Thymus (tissue), 11 donors: ENCODE data around the gene SDF4. TPM values are rescaled to one million over a fixed set of nuclear protein-coding genes. Genes with fewer than 3 reads are reported as not detected.

Experiments used
- DNase-seq, 9 donors: peaks; one replicate each; pipeline ENCODE4 v3.0.0-alpha.2; 2013; ENCODE audit warnings: low spot score in 9 of 9, low read depth in 6 of 9, missing footprints in 1 of 9
- H3K27ac ChIP-seq, 2 donors: one replicate each; pipeline ENCODE4 v1.5.1; 2013; ENCODE audit warnings: control low read depth in 1 of 2, low read depth in 1 of 2, low read length in 1 of 2, mild to moderate bottlenecking in 1 of 2, moderate library complexity in 1 of 2
- H3K27me3 ChIP-seq, 2 donors: one replicate each; pipeline ENCODE4 v1.5.1; 2013; ENCODE audit warnings: low read length in 1 of 2; ENCODE audit not compliant: control insufficient read depth in 2 of 2, insufficient read depth in 1 of 2
- H3K36me3 ChIP-seq, 2 donors: one replicate each; pipeline ENCODE4 v1.5.1; 2013; ENCODE audit warnings: low read length in 1 of 2, mild to moderate bottlenecking in 1 of 2, moderate library complexity in 1 of 2; ENCODE audit not compliant: control insufficient read depth in 2 of 2, insufficient read depth in 2 of 2
- H3K4me1 ChIP-seq, 2 donors: one replicate each; pipeline ENCODE4 v1.5.1; 2013; ENCODE audit warnings: low read length in 2 of 2; ENCODE audit not compliant: control insufficient read depth in 2 of 2, insufficient read depth in 2 of 2
- H3K4me3 ChIP-seq, 2 donors: one replicate each; pipeline ENCODE4 v1.5.1; 2013; ENCODE audit warnings: low read length in 2 of 2, control low read depth in 1 of 2, mild to moderate bottlenecking in 1 of 2
- H3K9me3 ChIP-seq, 2 donors: one replicate each; pipeline ENCODE4 v1.5.1; 2013; ENCODE audit warnings: low read length in 1 of 2, mild to moderate bottlenecking in 1 of 2; ENCODE audit not compliant: control insufficient read depth in 2 of 2, insufficient read depth in 1 of 2
- WGBS: extraction: QIAGEN DNeasy Blood & Tissue Kit; methylation state at CpG from one replicate; pipeline ENCODE4 v1.1.7; 2013; 5-methylcytosine and 5-hydroxymethylcytosine counted together
- polyA plus RNA-seq: library from polyadenylated mRNA; stranded (reverse); fragments of 200-250 nt; gene quantifications from one replicate; pipeline ENCODE4 v1.2.3, GENCODE V29; 2013
- total RNA-seq: library from RNA; stranded (reverse); fragments of 120-200 nt; gene quantifications from one replicate; pipeline ENCODE4 v1.2.4, GENCODE V29; 2013
- donor health status: healthy.

SDF4 gene
- total and polyA plus RNA-seq, 2 donors: 37.6 to 79.1 TPM

GRCh38 chr1:1206376-1206965 lies 25.3 kb downstream of the SDF4 start, which contains the start of gene TNFRSF18:
TSS of gene TNFRSF18 (minus strand) at chr1:1206592. CDS start at chr1:1206571, 21 bp downstream.
- WGBS: 8% methylated on average over 49 of the region's 49 CpGs
- peaks cover 5 to 26% of the 10 kb centered on the region in 2 donors for H3K4me1 ChIP-seq
- H3K4me3 ChIP-seq: peak within 1 kb of the TSS in 1 of 2 donors; percentile 0
- H3K27ac ChIP-seq: no peak within 1 kb of the TSS
- peaks cover 37 to 83% of the 10 kb centered on the region in 2 donors for H3K27me3 ChIP-seq
- no peak for DNase-seq
- no peaks in the 10 kb centered on the region for H3K36me3 ChIP-seq
- no peaks in the 10 kb centered on the region for H3K9me3 ChIP-seq

GRCh38 chr1:1205769-1206375 lies 25.9 kb downstream of the SDF4 start:
- no peaks in the 10 kb centered on the region for H3K36me3 ChIP-seq
- peaks cover 8 to 26% of the 10 kb centered on the region in 2 donors for H3K4me1 ChIP-seq
- H3K4me3 ChIP-seq: peak overlapping the region in 1 of 2 donors; percentile 0
- H3K27ac ChIP-seq: no peak overlapping the region
- peaks cover 43 to 84% of the 10 kb centered on the region in 2 donors for H3K27me3 ChIP-seq
- DNase-seq: no peak
- H3K9me3 ChIP-seq: no peaks in the 10 kb centered on the region
- WGBS: 15% methylated on average over 31 of the region's 31 CpGs

DNA sequence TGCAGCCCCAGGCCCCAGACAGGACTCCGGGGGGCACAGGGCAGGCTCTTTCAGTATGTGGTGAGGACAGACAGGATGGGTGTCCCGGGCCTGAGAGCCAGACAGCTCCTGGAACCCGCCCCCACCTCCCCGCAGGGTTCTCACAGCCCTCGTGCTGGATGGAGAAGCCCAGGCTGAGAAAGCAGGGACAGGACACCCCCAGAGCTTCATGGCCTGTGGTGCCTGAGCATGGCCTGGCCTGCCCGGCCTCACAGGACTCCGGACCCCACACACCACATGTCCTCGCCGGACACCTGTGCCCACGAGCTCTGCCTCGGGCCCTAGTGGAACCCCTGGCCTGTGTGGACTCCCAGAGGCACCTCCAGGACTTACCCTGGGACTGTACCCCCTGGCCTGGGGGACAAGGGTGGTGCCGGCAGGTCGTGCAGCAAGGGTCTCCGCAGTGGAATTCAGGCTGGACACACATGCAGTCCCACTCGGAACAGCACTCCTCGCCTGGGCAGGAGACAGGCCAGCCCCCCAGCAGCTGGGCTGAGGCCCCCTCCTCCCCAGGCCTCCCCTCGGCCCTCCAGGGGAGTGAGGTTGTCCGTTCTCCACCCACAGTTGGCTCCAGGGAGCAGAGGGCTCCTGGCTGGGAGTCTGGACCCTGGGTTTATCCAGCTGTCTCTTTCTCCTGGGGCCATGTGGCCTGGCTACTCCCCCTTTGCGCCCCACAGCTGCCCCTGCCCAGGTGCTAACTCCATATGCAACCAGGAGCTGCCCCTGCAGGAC lies 26.6 kb downstream of the SDF4 start:
- H3K4me1 ChIP-seq: peaks cover 8 to 29% of the 10 kb centered on the region in 2 donors
- DNase-seq: no peak
- H3K9me3 ChIP-seq: peaks cover 0 to 1% of the 10 kb centered on the region in 2 donors
- 91% methylated on average over 19 of the region's 19 CpGs for WGBS
- H3K4me3 ChIP-seq: no peak overlapping the region
- H3K36me3 ChIP-seq: no peaks in the 10 kb centered on the region
- H3K27ac ChIP-seq: no peak overlapping the region
- H3K27me3 ChIP-seq: peaks cover 50 to 84% of the 10 kb centered on the region in 2 donors

- Histone ChIP-seq H3K36me3 (no peaks in the 10 kb centered on the region), H3K4me1 (peaks cover 8 to 26% of the 10 kb centered on the region in 2 donors), H3K9me3 (peaks cover 0 to 1% of the 10 kb centered on the region in 2 donors), H3K27ac (no peak overlapping the region), H3K27me3 (peaks cover 55 to 85% of the 10 kb centered on the region in 2 donors), H3K4me3 (no peak overlapping the region)
- no peak for DNase-seq
- 93% methylated on average over 8 of the region's 8 CpGs for WGBS
Observed at GRCh38 chr1:1204425-1204920, 27.3 kb downstream of the SDF4 start.

GRCh38 chr1:1203561-1204424 lies 28.0 kb downstream of the SDF4 start:
- H3K4me1 ChIP-seq: peaks cover 3 to 20% of the 10 kb centered on the region in 2 donors
- WGBS: 95% methylated on average over 49 of the region's 49 CpGs
- no peak overlapping the region for H3K4me3 ChIP-seq
- peaks cover 55 to 83% of the 10 kb centered on the region in 2 donors for H3K27me3 ChIP-seq
- H3K36me3 ChIP-seq: no peaks in the 10 kb centered on the region
- H3K9me3 ChIP-seq: peaks cover 0 to 1% of the 10 kb centered on the region in 2 donors
- H3K27ac ChIP-seq: no peak overlapping the region
- no peak for DNase-seq

GRCh38 chr1:1202831-1203560 lies 28.8 kb downstream of the SDF4 start:
- peaks cover 0 to 1% of the 10 kb centered on the region in 2 donors for H3K9me3 ChIP-seq
- DNase-seq: no peak
- H3K27ac ChIP-seq: no peak overlapping the region
- peaks cover 51 to 75% of the 10 kb centered on the region in 2 donors for H3K27me3 ChIP-seq
- WGBS: 91% methylated on average over 27 of the region's 27 CpGs
- no peaks in the 10 kb centered on the region for H3K36me3 ChIP-seq
- H3K4me1 ChIP-seq: peaks cover 3 to 12% of the 10 kb centered on the region in 2 donors
- no peak overlapping the region for H3K4me3 ChIP-seq

DNA sequence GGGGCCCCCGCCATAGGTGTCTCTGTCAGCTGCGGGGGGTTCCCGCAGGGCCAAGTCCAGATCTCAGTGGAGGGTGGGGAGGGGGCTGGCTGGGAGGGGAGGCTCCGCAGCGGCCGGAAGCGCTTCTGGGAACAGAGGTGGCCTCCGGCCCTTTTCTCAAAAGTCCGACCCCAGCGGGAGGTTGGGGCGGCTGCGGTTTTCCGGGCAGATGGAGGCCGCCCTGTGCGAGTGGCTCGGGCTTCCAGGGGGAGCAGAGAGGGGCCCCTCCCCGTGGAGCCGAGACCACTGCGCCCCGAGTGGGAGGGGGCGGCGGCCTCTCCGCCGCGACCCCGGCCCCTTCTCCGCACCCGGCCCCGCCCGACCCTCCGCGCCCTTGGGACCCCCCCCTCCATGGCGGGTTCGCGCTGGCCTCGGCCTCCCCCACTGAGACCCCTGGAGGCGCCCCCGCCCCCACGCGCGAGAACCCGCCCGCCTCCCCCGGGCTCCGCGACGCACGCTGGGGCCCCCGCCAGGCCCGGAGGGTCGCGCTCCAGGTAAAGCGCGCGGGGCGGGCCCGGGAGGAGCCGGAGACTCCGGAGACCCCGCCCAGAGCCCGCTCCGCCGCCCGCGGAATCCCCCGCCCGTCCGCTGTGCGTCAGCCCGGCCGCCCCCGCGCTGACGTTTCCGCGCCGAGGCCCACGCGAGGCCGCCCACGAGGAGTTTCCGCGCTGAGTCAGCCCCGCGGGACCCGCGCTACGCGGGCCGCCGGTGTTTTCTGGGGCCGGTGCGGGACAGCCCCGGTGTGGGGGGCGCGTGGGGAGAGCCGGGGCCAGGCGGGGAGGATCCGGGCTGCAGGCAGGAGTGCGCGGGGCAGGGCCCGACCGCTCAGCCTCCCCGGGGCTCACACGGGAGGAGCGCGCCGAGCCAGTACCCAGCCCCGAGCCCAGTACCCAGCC lies 30.7 kb downstream of the SDF4 start:
- Histone ChIP-seq H3K4me3 (peak overlapping the region in 1 of 2 donors; percentile 52), H3K4me1 (peaks cover 3 to 4% of the 10 kb centered on the region in 2 donors), H3K9me3 (peaks cover 1 to 4% of the 10 kb centered on the region in 2 donors), H3K36me3 (no peaks in the 10 kb centered on the region), H3K27ac (no peak overlapping the region), H3K27me3 (peaks cover 36 to 59% of the 10 kb centered on the region in 2 donors)
- 1% methylated on average over 109 of the region's 109 CpGs for WGBS
- peak in 3 of 9 donors; percentile 41 to 65 (median 44) for DNase-seq
